IPS-18c (cell line): Measurements from ENCODE around the gene PTPRF.

Source experiments
- H3K4me3 ChIP-seq: 2 replicates; pipeline ENCODE4 v1.7.0; 2013; ENCODE audit warnings: low read depth, mild to moderate bottlenecking, low read length, moderate library complexity; ENCODE audit not compliant: insufficient read depth
- H3K9me3 ChIP-seq: one replicate; pipeline ENCODE4 v1.6.1; 2013; ENCODE audit warnings: mild to moderate bottlenecking, low read length, moderate library complexity; ENCODE audit not compliant: control insufficient read depth, insufficient read depth

Gene PTPRF

DNA sequence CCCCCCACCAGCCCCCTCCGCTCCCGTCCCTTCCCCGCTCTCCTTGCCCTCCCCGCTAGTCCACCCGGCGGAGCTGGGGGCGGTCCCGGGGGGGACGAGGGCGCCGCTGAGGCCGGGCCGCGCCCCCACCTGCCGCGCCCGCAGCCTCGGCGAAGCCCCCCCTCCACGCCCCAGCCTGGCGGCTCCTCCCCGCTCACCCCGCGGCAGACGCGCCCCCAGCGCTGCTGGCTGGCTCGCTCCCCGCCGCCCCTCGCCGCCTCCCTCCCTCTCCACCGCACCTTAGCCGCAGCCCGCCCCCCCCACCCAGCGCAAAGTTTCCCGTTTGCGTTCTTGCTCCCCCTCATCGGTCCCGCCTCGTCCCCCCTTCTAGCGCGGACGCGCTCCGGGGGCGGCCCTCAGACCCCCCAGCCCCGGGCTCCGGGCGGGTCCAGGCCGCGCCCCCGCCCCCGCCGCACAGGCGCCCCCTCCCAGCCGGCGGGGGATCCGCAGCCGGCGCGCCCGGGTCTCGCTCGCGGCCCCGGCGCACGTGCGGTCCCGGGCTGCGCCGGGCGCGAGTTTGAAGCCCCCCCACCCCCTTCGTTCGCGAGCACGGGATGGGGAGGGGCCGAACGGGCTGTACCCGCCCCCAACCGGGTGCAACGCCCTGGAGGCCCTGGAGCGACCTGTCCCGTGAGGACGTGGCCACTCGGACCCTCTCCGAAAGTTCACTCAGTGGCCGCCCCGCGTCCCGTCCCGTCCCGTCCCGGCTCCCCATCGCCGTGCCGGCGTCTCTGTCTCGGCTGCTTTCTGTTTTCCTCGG is 623 bp downstream of the PTPRF start:
- Histone ChIP-seq H3K9me3 (no peaks in the 10 kb centered on the region), H3K4me3 (peak overlapping the region; percentile 81)

GRCh38 chr1:43531906-43532584 is 1.4 kb downstream of the PTPRF start:
- Histone ChIP-seq H3K4me3 (peak overlapping the region; percentile 81), H3K9me3 (no peaks in the 10 kb centered on the region)

- Histone ChIP-seq H3K9me3 (no peaks in the 10 kb centered on the region), H3K4me3 (0 out of 2 replicates have a peak overlapping the region, but pooled peaks have one; percentile 26)
Measured at GRCh38 chr1:43532716-43533115, 2.0 kb downstream of the PTPRF start.

- H3K4me3 ChIP-seq: no peak overlapping the region; the same call in 1 of the 2 replicates
- no peaks in the 10 kb centered on the region for H3K9me3 ChIP-seq
Measured at GRCh38 chr1:43533584-43533983, 2.9 kb downstream of the PTPRF start.

DNA sequence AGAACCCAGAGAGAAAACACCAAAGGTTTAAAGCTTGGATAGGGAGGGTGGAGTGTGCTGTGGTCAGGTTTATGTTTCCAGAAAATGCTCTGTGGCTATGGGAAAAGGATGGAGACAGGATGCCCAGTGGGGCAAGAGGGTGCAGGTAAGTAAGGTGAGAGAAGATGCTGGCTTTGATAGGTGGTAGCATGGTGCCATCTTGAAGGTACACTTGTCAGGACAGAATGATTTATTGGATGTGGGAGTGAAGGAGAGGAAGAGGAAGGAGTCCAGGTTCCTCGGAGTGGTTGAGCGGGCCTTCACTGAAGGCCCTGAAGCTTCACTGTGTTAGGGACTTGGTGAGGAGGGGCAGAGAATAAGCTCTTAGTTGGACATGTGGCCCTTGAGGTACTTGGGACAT is 3.6 kb downstream of the PTPRF start:
- H3K4me3 ChIP-seq: no peak overlapping the region
- H3K9me3 ChIP-seq: no peaks in the 10 kb centered on the region

- no peak overlapping the region for H3K4me3 ChIP-seq
- no peaks in the 10 kb centered on the region for H3K9me3 ChIP-seq
Measured at GRCh38 chr1:43536196-43536863, 5.6 kb downstream of the PTPRF start.

- no peak overlapping the region for H3K4me3 ChIP-seq
- H3K9me3 ChIP-seq: no peaks in the 10 kb centered on the region
Measured at GRCh38 chr1:43536864-43537358, 6.2 kb downstream of the PTPRF start.

- H3K4me3 ChIP-seq: no peak overlapping the region
- no peaks in the 10 kb centered on the region for H3K9me3 ChIP-seq
Measured at GRCh38 chr1:43537423-43538142, 6.9 kb downstream of the PTPRF start.

DNA sequence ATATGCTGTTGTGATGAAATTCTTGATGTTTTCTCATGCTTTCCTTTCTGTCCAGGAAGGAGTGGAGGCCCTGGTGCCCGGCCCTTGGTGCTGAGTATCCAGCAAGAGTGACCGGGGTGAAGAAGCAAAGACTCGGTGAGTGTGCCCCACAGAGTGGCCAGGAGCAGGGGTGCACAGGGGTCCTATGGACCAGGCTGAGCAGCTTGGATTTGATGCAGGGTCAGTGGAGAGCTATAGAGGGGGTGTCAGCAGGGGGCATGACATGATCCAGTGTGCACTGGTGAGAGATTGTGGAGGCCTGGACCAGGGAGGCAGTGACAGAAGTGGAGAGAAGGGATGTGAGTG is 7.4 kb downstream of the PTPRF start:
- Histone ChIP-seq H3K9me3 (no peaks in the 10 kb centered on the region), H3K4me3 (no peak overlapping the region)

- no peaks in the 10 kb centered on the region for H3K9me3 ChIP-seq
- no peak overlapping the region for H3K4me3 ChIP-seq
Measured at GRCh38 chr1:43538969-43539368, 8.3 kb downstream of the PTPRF start.

DNA sequence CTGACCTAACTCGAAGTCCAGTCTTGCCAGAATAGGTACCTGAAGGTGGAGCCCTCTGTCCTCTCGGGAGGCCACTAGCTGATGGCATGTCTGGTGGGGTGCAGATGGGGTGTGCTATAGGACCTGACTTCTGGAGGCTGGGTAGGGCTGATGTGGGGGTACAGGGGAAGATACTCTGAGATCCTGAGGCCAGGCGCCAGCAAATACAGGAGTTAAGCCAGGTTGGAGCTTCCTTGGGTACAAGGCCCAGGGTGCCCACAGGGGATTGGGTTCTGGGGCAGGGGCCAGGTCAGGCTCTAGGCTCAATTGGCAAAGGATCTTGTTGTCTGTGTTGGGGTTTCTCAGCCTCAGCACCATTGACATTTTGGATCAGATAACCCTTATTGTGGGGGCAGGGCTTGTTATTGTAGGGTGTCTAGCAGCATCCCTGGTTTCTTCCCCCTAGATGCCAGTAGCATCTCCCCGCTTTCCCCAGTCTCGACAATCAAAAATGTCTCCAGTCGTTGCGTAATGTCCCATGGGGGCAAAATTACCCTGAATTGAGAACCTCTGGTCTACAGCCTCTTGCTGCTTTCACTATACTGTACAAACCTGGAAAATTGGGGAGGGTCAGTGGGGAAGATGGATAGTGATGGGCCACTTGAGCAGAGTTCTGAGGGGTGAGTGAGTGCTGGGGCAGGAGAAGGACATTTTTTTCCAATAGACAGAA is 9.2 kb downstream of the PTPRF start:
- no peaks in the 10 kb centered on the region for H3K9me3 ChIP-seq
- no peak overlapping the region for H3K4me3 ChIP-seq

- no peaks in the 10 kb centered on the region for H3K9me3 ChIP-seq
- no peak overlapping the region for H3K4me3 ChIP-seq
Measured at GRCh38 chr1:43540653-43541071, 10.0 kb downstream of the PTPRF start.

- H3K4me3 ChIP-seq: no peak overlapping the region
- H3K9me3 ChIP-seq: no peaks in the 10 kb centered on the region
Measured at GRCh38 chr1:43541141-43541540, 10.5 kb downstream of the PTPRF start.

- Histone ChIP-seq H3K4me3 (no peak overlapping the region), H3K9me3 (no peaks in the 10 kb centered on the region)
Measured at GRCh38 chr1:43541721-43542401, 11.2 kb downstream of the PTPRF start.

DNA sequence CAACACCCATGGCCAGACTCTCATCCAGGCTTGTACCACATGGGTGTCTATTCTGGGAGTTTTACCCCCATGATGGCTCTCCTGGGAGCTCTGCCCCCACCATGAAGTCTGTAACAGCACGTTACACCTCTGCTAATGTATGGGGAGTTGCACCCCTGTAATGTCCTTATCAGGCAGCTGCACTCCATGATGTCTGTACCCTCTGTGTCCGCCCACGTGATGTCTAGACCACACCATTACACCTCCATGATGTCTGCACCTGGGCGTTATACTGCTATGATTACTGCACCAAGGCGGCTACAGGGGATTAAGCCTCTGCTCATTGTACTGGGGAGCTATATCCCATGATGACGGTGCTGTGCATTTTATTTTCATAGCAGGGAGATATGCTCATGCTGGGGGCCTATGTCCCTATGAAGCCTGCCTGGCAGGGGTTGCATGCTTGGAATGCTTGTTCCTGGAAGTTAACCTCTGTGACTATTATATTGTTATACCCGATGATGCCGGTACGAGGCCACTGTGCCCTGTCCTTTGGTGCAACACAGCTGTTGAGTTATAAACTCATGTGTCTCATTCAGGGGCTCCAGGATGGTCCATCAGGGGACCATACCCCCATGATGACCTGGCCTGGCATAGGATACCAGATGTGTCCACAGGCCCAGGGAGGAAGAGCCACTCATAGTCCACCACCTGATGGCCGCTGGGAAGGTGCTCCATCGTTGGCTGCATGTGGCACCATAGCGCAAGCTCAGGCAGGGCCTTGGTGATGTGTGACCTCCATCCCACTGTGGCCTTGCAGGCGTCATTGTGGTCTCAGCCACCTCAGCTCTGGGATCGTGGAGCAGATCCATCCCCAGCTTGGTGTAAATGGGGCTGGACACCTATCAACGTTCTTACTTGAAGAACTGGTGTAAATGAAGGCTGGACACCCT is 12.1 kb downstream of the PTPRF start:
- no peaks in the 10 kb centered on the region for H3K9me3 ChIP-seq
- no peak overlapping the region for H3K4me3 ChIP-seq
